Type B pancreatic cell (in vitro differentiated cells): Measurements from ENCODE around the gene LMNTD1. TPM values are rescaled to one million over a fixed set of nuclear protein-coding genes. Genes with fewer than 3 reads are reported as not detected.

Source experiments
- DNase-seq: peaks from one replicate; pipeline ENCODE4 v3.0.0; 2021; ENCODE audit warnings: mixed read lengths; ENCODE audit not compliant: unreplicated experiment; ENCODE audit errors: extremely low spot score
- H3K27ac Mint-ChIP-seq: 2 replicates; pipeline ENCODE4 v1.8.0; 2021; ENCODE audit warnings: mild to moderate bottlenecking, mixed read lengths
- H3K27me3 Mint-ChIP-seq: 2 replicates; pipeline ENCODE4 v1.8.0; 2021; ENCODE audit warnings: mixed read lengths
- H3K36me3 Mint-ChIP-seq: 2 replicates; pipeline ENCODE4 v1.8.0; 2021; ENCODE audit warnings: mixed read lengths
- H3K4me1 Mint-ChIP-seq: one replicate; pipeline ENCODE4 v1.8.0; 2021; ENCODE audit warnings: mixed read lengths; ENCODE audit not compliant: unreplicated experiment
- H3K4me3 Mint-ChIP-seq: 2 replicates; pipeline ENCODE4 v1.8.0; 2021; ENCODE audit warnings: mild to moderate bottlenecking, mixed read lengths
- H3K9me3 Mint-ChIP-seq: 2 replicates; pipeline ENCODE4 v1.8.0; 2021; ENCODE audit warnings: mixed read lengths
- total RNA-seq: library from RNA; stranded (reverse); gene quantifications from 2 replicates; pipeline ENCODE4 v1.2.1, GENCODE V29; 2021; ENCODE audit warnings: low replicate concordance
- TF ChIP-seq, protein P1 (sequence below): fragments of 200-600 bp; sonication (generic); conservative IDR thresholded peaks from 2 replicates; pipeline ENCODE4 v1.5.0; 2021; ENCODE audit warnings: antibody characterized with exemption, mild to moderate bottlenecking

Gene LMNTD1
- total RNA-seq, 1 donor from 2014 or later: not detected

DNA sequence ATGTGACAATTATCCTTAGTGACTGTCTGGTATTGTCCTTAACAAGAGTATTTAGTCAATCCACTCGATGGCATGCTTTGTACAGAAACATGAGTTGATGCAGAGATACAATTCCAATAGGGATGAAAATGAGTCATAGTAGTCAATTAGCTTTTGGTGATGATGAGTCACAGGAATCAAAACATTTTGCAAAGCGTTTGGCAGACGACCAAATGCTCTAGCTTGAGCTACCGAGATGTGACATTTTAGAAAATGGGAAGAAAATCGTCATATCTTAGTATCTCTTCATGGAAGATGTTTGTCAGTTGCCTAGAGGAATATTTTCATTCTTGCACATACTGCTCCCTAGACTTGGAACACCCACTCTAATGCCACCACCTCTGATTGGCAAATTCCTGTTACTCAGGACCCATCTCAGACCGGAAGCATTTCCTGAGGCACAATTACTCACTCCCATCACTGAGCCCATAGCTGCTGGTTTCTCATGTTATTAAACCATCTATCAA, 95.0 kb downstream of the LMNTD1 start:
- Mint-ChIP-seq H3K27me3 (no peaks in the 10 kb centered on the region), H3K9me3 (peaks cover 4% of the 10 kb centered on the region), H3K27ac (no peak overlapping the region), H3K36me3 (no peaks in the 10 kb centered on the region), H3K4me1 (no peaks in the 10 kb centered on the region), H3K4me3 (no peak overlapping the region)
- TF ChIP-seq, protein P1, sequence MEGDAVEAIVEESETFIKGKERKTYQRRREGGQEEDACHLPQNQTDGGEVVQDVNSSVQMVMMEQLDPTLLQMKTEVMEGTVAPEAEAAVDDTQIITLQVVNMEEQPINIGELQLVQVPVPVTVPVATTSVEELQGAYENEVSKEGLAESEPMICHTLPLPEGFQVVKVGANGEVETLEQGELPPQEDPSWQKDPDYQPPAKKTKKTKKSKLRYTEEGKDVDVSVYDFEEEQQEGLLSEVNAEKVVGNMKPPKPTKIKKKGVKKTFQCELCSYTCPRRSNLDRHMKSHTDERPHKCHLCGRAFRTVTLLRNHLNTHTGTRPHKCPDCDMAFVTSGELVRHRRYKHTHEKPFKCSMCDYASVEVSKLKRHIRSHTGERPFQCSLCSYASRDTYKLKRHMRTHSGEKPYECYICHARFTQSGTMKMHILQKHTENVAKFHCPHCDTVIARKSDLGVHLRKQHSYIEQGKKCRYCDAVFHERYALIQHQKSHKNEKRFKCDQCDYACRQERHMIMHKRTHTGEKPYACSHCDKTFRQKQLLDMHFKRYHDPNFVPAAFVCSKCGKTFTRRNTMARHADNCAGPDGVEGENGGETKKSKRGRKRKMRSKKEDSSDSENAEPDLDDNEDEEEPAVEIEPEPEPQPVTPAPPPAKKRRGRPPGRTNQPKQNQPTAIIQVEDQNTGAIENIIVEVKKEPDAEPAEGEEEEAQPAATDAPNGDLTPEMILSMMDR: no peak
- no peak for DNase-seq

DNA sequence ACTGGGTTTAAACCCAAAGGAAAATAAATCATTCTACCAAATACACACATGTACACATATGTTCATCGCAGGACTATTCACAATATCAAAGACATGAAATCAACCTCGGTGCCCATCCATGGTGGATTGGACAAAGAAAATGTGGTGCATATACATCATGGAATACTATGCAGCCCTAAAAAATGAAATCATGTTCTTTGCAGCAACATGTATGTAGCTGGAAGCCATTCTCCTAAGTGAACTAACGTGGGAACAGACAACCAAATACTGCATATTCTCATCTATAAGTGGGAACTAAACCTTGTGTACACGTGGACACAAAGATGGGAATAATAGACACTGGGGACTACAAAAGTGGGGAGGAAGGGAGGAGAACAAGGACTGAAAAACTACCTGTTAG, 96.6 kb downstream of the LMNTD1 start:
- H3K27ac Mint-ChIP-seq: no peak overlapping the region
- TF ChIP-seq, protein P1: no peak
- peaks cover 6% of the 10 kb centered on the region for H3K9me3 Mint-ChIP-seq
- no peak overlapping the region for H3K4me3 Mint-ChIP-seq
- H3K27me3 Mint-ChIP-seq: no peaks in the 10 kb centered on the region
- no peak for DNase-seq
- H3K4me1 Mint-ChIP-seq: no peaks in the 10 kb centered on the region
- no peaks in the 10 kb centered on the region for H3K36me3 Mint-ChIP-seq

DNA sequence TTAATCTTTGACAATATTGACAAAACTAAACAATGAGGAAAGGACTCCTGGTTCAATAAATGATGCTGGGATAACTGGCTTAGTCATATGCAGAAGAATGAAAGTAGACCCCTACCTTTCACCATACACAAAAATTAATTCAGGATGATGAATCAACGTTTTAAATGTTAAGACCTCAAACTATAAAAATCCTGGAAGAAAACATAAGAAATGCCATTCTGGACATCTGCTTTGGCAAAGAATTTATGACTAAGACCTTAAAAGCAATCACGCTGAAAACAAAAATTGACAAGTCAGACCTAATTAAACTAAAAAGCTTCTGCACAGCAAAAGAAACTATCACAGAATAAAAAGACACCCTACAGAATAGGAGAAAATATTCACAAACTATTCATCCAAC, 97.4 kb downstream of the LMNTD1 start:
- TF ChIP-seq, protein P1: no peak
- Mint-ChIP-seq H3K36me3 (peaks cover 4% of the 10 kb centered on the region), H3K4me1 (no peaks in the 10 kb centered on the region), H3K4me3 (no peak overlapping the region), H3K27me3 (no peaks in the 10 kb centered on the region), H3K27ac (no peak overlapping the region), H3K9me3 (peaks cover 10% of the 10 kb centered on the region)
- no peak for DNase-seq

DNA sequence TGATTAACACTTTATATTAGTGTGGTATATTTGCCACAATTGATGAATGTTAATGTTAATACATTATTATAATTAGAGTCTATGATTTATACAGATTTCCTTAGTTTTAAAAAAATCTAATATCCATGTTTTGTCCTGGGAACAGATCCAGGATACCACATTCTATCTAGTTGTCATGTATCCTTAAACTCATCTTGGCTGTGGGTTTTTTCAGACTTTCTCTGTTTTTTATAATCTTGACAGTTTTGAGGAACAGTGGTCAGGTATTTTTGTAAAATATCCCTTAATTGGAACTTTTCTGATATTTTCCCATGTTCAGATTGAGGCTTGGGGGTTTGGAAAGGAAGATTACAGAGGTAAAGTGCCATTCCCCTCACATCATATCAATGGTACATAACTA, 104.1 kb downstream of the LMNTD1 start:
- no peaks in the 10 kb centered on the region for H3K27me3 Mint-ChIP-seq
- TF ChIP-seq, protein P1: no peak
- no peak overlapping the region for H3K27ac Mint-ChIP-seq
- peaks cover 6% of the 10 kb centered on the region for H3K9me3 Mint-ChIP-seq
- H3K4me1 Mint-ChIP-seq: no peaks in the 10 kb centered on the region
- peaks cover 4% of the 10 kb centered on the region for H3K36me3 Mint-ChIP-seq
- no peak for DNase-seq
- H3K4me3 Mint-ChIP-seq: no peak overlapping the region

DNA sequence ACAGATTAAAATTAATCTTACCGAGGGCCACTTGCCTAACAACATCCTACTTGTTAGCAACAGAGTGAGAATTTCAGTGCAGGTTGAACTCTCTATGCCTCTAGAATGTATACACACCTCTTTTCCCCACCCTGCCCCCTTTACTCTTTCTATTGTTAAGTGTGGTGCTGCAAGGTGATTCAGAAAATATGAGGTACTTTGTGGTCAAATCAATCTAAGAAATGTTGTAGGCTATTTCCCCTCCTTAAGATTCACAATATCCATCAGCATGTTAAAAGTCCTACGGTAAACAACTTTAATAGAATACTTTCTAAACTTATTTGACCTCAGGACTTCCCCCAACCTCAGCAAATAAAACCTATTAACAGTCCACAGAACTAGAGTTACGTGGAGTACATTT, 106.0 kb downstream of the LMNTD1 start:
- no peak for DNase-seq
- Mint-ChIP-seq H3K27me3 (no peaks in the 10 kb centered on the region), H3K4me1 (no peaks in the 10 kb centered on the region), H3K4me3 (no peak overlapping the region), H3K9me3 (peaks cover 6% of the 10 kb centered on the region), H3K27ac (no peak overlapping the region), H3K36me3 (peaks cover 4% of the 10 kb centered on the region)
- TF ChIP-seq, protein P1: no peak

DNA sequence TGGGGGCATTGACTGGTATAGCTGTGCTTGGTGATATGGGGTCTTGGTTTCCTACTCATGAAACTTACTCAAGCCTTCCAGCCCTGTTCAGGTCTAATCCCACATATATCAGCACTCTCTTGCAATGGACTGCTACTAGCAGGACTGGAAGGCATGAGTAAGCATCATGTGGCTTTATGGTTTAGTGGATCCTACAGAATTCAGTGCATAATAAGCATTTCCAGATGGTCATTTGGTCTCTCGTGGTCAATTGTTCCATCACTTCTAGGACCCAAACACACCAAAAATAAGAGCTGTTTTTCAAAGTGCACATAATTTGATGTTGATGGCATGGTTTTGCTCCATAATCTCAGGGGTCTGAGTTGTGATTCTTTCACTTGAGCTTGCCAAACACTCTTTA, 114.4 kb downstream of the LMNTD1 start:
- no peak overlapping the region for H3K4me3 Mint-ChIP-seq
- peaks cover 9% of the 10 kb centered on the region for H3K9me3 Mint-ChIP-seq
- TF ChIP-seq, protein P1: no peak
- peaks cover 3% of the 10 kb centered on the region for H3K27me3 Mint-ChIP-seq
- DNase-seq: no peak
- no peak overlapping the region for H3K27ac Mint-ChIP-seq
- no peaks in the 10 kb centered on the region for H3K36me3 Mint-ChIP-seq
- peaks cover 3% of the 10 kb centered on the region for H3K4me1 Mint-ChIP-seq
